Stimulated activated CD4-positive, alpha-beta T cell treated with anti-CD3 and anti-CD28 coated beads, TNF-alpha, amount 100 ng/mL, for 24 hours (primary cell): ENCODE data around the gene GDPD5.
A peak's percentile ranks its signal among the peaks of the same experiment; 100 is the strongest.

Source experiments
- DNase-seq, 3 experiments: peaks; one replicate each; pipeline ENCODE4 v3.0.0-alpha.2; 2020; ENCODE audit warnings: low read depth in 3 of 3

GDPD5 gene

GRCh38 chr11:75534259-75535069, 8.7 kb upstream of the GDPD5 start:
- DNase-seq = no peak

GRCh38 chr11:75533896-75534258, 8.1 kb upstream of the GDPD5 start:
- DNase-seq = no peak

- DNase-seq = peak; percentile 60 to 74 (median 73)
Measured at GRCh38 chr11:75532200-75533048, 6.7 kb upstream of the GDPD5 start.

DNA sequence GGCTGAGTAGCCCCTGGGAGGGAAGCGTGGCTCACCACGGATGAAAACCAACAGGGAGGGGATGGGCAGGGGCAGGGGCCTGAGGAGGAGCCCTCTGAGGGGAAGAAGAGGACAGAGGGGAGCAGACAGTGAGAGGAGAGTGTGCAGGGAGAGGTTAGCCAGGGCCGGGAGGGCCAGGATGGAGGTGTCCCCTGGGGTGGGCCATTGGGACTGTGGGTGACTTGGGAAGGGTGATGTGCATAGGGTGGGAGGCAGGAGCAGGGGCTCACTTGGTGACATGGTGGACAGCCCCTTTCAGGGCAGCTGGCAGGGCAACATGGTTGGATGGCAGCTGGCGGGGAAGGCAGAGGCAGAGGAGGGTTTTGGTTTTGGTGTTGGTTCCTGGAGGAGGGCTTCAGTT, 5.6 kb upstream of the GDPD5 start:
- DNase-seq = no peak

- DNase-seq = no peak
Measured at GRCh38 chr11:75530577-75530976, 4.8 kb upstream of the GDPD5 start.

GRCh38 chr11:75527938-75528735, 2.4 kb upstream of the GDPD5 start:
- DNase-seq = no peak

DNA sequence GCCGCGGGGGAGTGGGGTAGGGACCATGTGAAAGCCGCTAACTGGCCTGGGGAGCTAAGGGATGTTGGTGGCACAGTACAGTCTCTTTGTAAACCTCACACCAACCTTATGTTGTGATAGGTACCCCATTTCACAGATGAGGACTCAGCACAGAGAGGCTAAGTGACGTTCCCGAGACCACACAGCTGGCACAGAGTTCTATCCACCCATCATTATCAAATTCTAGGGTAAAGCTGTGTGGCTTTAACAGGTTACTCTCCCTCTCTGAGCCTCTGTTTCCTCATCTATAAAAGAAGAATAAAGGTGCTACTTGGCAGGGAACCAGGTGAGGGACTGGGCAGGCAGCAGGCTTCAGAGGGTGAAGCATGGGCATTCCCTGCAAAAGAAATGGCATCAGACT, 1.4 kb upstream of the GDPD5 start:
- no peak for DNase-seq

DNA sequence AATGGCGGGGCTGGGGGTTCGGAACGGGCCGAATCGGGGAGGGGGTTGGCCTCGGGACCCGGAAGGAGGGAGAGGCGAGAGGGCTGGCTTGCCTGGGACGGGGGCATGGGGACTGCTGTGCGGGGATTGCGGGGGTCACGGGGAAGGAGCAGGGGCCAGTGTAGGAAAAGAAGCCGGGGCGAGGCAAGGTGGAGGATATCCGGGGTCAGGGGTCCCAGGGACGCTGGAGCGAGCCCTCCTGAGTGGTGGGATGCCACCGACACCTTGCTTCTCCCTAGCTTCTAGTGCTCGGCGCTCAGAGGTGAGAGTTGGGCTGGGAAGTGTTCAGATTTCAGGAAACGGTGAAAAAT, 426 bp upstream of the GDPD5 start:
- DNase-seq = no peak

GRCh38 chr11:75524665-75525432, 892 bp downstream of the GDPD5 start:
- DNase-seq = peak in 1 of 3 experiments; percentile 25

DNA sequence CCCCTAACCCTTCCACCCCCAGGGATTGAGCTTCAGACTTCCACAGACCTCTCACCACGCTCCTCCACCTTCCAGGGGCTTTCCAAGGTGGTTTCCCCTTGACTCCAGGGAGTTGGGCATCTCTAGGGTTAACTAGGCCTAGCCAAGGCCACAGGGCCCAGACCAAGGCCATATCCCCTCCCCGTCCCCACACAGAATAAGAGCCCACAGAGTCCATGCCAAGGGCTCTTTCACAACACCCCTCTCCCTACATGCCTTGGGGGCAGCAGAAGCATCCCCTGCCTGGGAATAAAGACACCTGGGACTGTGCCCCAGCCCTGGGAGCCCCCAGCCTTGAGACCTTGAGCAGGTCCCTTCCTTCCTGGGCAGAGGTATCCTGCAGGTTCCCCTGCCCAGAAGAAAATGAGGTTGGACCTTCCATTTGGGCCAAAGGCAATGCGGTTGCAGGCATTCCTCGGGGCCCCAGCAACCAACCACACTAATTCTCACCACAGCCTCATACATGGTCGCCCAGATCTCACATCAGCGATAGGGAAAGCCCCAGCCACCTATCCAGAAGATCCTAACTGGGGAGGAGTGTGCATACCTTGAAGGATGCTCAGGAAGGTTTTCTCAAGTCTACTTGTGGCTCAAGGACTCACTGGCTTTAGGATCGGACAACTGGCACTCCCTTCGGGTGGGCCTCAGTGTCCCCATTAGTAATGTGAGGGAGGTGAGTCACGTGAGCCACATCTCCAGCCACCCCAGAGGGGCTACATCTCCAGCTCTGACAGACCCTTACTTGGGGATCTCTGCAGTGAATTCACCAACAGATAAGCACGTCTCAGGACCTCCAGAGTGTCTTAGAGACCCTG, 1.7 kb downstream of the GDPD5 start:
- no peak for DNase-seq

- DNase-seq = no peak
Measured at GRCh38 chr11:75523189-75523588, 2.6 kb downstream of the GDPD5 start.

GRCh38 chr11:75522286-75523044, 3.3 kb downstream of the GDPD5 start:
- no peak for DNase-seq

- no peak for DNase-seq
Measured at GRCh38 chr11:75520688-75521087, 5.1 kb downstream of the GDPD5 start.

DNA sequence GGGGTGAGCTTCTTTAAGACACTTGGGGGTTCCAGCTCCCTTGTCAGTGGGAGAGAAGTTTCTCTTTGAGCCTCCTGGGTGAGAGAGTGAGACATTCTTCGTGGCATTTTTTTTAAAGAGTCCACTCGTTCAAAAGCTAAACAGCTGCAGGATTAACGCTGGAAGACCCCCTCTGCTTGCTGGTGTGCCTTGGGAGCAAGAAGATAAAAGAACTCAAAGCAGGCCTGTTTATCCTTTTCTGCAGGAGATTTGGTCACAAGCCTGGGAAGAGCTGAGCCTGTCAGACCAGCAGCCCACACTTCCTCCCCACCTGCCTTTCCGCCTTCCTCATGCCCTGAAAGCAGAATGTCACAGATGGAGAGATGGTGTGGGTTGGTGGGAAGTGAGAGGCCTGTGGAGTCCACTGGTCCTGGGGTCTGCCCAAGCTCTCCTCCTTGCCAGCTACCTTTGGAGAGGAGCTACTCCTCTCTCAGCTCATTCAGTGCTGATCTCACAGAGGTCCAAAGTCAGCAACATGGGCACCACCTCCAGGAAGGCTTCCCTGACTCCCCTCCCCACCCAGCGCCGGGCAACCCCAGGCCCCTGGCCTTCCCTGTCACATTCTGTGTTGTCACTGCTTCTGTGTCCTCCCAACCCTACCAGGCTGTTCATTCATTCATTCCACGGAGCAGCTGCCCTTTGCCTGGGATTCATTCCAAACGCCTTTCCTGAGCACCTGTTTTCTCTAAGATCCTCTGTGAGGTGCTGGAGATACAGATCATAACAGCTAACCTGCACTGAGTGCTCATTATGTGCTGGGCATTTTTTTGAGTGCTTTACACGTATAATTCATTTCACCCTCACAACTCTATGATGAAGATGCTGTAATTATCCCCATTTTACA, 6.7 kb downstream of the GDPD5 start:
- DNase-seq = no peak

- no peak for DNase-seq
Measured at GRCh38 chr11:75518204-75518549, 7.6 kb downstream of the GDPD5 start.

- no peak for DNase-seq
Measured at GRCh38 chr11:75516886-75517285, 8.9 kb downstream of the GDPD5 start.

DNA sequence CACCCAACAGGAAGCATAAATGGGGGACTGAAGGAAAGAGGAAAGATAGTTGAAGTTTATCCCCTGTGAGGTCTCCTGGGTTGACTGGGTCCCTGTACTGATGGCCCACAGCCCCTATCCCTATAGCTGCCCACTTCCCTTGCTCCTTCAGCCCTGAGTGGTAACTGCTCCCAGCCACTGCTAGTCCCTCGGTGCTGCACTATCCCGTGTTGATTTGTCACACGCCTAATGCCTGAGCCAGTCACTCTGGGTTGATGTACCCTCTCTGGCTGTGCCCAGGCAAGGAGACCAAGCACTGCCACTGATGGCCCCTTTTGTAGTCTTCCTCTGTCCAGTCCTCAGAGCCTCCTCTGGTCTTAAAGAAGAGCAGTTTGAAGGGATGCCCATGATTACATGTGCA, 9.6 kb downstream of the GDPD5 start:
- DNase-seq = no peak

GRCh38 chr11:75514596-75514995, 11.1 kb downstream of the GDPD5 start:
- DNase-seq = no peak

GRCh38 chr11:75513250-75513649, 12.5 kb downstream of the GDPD5 start:
- no peak for DNase-seq
